ENCODE data around the gene EPHB2.
"Not testable (repeated sequence)": the region's sequence is repeated elsewhere in the genome, so short reads cannot be mapped to it uniquely, and the experiment has no call there.

The EPHB2 gene

DNA sequence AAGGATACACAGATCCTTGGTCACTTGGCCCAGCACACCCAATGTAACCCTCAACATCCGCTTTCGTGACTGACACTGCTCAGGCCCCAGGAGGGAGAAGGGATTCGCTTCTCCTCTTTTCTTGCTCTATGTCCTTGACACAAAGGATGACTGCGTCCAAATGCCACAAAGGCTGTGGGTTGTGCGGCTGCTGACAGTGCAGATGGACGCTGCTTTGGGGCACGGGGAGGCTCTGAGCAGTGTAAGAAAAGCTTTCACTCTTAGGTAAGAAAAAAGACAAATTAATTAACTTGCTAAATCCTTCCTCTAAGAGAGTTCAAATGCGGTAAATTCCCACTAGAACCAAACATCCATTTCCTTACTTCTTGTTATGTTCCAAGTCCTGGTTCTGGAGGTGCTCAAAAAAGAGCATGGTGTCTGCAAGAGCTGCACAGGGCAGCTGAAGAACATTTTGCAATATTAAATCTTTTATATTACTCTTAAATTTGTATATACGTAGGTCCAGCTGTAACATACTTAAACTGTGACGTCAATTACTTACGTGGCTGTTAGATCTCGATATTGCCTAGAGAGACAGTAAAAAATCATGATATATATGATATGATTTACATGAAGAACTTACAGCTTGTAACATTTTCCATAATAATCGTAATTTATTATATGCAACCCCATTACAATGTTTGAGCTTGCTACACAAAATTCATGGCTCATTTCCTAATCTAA is 19.4 kb upstream of the EPHB2 start:
- no peak for DNase-seq

DNA sequence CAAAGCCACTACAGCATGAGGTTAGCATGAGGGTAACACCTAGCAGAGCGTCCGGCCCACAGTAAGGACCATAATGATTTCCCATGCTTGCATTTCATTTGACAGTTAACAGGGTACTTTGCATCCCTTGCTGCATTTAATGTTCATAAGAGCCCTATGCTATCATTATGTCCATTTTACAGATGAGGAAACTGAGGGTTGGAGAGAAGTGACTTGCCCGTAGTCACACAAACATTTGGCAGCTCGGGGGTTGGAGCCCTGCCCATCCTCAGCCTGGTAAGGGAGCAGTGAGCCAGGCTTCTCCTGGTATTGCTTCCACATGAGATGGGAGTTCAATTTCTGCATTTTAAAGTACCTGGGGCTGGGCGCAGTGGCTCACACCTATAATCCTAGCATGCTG is 16.5 kb upstream of the EPHB2 start:
- DNase-seq = no peak

DNA sequence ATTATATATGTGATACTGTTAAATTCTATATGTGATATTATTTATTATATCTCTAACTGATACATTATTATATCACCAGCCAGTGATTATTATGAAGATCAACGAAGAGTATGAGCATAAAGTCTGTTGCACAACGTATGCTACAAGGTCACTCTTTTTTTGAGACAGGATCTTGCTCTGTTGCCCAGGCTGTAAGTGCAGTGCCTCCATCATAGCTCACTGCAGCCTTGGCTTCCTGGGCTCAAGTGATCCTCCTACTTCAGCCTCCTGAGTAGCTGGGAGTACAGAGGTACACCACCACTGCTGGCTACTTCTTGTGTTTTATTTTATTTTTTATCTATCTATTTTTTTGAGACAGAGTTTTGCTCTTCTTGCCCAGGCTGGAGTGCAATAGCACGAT is 14.0 kb upstream of the EPHB2 start:
- DNase-seq = no peak

DNA sequence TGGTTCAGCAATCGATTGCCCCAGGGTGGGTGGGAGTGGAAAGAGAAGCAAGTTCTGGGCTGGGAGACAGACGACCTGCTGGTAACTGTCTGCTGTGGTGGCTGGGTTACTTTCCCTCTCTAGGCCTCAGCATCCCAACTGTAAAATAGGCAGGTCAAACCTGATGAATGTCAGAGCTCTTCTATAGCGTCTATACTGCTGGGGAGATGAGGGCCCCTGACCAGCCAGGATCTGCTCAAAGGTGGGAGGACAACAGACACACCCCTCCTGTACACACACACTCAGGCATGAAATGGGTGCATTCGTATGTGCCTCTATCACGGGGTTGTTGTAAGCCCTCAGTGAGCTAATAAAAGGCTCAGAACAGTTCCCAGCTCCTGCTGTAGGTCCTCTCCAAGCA is 12.7 kb upstream of the EPHB2 start:
- DNase-seq = no peak

DNA sequence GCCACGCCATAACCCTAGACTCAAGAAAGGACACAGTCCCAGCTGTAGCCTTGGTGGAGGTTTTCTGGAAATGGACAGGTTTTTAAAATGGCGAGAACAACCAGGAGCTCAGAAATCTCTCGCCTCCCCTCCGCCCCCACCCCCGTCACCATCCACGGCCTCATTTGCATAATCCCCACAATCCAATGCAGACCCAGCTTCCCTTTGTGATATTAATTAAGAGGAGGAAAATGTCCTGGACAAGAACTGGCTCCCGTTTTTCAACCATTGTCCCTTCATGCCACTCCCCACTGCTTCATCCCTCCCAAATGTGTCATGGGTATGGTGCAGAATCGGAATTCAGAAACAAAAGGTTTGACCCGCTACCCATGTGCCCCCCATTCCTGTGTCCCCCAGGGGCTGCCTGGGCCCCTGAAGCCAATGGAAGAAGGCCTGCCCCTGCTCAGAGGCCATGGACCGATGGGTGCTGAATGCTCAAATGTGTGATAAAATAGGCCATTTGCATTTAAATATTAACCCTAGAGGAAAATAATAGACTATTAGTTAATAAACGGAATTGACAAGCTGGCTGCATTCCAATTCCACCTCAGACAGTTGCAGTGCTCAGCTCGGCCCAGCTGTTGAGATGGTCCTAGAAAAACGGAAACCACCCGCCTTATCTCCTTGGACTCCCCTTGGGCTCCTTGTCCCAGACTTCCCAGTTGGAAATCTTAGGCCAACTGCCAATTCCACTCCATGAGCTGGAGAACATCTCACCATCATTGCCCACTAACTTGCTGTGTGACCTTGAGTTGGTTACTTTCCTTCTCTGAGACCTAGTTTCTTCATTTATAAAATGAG is 10.7 kb upstream of the EPHB2 start:
- DNase-seq = no peak

DNA sequence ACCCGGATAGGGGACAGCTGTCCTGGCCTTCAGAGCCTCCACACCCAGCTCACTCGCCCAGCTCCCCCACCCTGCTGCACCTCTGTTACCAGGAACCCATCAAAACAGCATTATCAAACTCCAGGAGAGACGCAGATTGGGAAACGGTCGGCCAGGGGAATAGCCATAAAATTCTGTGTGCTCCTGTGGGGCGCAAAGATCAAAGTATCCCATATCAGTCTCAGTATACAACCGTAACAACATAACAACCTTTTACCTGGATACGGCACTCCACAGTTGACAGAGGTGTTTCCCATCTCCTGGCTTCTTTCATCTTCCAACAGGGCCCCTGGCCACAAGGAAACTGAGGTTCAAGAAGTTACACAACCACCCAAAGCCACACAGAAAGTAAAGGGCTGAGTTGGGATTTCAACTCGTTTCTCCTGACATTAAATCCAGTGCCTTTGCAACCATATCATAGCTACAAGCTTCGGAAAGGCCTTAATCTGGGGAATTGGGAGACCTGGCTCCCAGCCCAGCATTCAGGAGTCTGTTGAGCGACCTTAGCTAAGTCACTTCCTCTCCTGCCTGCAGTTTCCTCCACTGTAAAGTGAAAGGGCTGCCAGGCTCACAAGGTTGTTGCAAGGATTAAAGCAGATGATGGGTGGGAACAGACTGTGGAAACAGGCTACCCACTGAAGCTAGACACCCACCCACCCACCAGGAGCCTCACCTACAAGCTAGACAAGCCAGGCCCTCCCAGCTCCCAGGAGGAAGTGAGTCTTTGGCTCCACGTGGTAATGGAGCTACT is 8.1 kb upstream of the EPHB2 start:
- no peak for DNase-seq

DNA sequence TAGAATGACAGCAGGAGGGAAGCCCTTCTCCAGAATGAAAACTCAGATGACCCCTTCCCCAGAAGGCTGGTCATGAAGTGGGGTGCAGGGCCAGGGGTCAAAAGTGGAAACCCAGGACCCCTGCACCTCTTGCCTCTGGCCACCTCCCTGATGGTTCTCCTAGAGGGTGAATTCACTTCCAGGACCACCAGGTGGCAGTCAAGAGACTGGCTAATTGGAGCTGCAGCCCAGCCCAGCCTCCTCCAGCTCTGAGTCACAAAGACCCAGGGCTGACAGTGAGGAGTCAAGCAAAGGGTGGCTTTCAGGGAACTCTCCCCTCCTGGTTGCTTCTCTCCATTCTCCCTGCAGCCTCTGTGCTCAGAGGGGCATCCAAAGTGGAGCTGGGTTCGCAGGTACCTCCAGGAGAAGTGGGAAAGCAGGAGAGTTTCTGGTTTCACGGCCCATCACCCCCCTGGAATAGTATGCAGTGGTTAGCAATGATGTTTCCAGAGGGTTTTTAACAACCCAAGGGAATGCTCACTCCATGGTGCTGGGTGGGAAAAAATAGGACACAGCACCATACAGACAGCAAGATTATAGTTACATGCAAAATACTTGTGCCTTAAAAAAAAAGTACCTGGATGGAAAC is 6.1 kb upstream of the EPHB2 start:
- DNase-seq = peak; percentile 93

DNA sequence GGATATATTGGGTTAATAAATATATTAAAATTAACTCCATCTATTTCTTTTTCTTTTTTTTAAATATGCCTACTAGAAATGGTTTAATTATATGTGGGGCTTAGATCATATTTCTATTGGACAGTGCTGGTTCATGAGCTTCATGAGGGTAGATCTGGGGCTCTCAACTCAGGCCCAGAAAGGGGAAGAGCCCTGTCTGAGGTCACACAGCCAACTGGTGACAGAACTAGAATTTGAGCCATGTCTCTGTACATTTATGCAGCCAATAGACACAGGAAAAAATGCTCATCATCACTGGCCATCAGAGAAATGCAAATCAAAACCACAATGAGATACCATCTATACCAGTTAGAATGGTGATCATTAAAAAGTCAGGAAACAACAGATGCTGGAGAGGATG is 5.1 kb upstream of the EPHB2 start:
- DNase-seq = no peak

DNA sequence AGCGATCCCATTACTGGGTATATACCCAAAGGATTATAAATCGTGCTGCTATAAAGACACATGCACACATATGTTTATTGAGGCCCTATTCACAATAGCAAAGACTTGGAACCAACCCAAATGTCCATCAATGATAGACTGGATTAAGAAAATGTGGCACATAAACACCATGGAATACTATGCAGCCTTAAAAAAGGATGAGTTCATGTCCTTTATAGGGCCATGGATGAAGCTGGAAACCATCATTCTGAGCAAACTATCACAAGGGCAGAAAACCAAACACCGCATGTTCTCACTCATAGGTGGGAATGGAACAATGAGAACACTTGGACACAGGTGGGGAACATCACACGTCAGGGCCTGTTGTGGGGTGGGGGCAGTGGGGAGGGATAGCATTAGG is 4.5 kb upstream of the EPHB2 start:
- DNase-seq = not testable (repeated sequence)

DNA sequence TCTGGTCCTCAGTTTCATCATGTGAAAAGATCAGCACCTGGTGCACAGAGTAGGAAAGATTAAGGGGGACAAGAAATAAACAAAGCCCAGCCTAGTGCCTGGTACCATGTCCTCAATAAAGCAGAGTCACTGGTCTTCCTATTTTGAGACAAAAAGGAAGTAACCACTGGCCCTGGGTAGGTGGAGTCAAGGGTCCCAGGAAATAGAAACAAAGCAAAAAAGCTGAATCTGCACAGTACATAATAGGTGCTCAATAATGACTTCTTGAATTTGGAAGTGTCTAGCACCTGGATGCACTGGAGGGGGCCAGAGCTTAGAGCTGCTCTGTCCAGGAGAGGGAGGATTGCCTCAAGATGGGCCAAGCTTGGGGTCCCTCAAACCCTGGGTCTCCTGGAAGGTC is 1.9 kb upstream of the EPHB2 start:
- DNase-seq = no peak

DNA sequence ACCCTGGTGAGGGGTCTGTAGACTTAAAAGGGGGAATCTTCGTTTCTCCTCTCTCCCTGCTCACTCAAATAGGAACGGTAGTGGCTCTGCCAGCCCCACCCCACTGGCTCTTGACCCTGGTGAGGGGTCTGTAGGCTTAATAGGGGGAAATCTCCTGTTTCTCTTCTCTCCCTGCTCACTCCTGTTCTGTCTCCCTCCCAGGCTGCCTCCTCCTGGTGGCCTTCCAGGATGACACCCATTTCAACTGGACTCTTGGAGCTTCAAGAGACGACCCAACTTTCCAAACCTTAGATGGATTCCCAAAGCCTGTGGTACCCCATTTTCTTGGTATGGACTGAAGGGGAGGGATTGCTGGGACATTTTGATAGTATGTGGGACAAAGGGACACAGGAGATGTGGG is 1.4 kb upstream of the EPHB2 start:
- peak; percentile 56 for DNase-seq

DNA sequence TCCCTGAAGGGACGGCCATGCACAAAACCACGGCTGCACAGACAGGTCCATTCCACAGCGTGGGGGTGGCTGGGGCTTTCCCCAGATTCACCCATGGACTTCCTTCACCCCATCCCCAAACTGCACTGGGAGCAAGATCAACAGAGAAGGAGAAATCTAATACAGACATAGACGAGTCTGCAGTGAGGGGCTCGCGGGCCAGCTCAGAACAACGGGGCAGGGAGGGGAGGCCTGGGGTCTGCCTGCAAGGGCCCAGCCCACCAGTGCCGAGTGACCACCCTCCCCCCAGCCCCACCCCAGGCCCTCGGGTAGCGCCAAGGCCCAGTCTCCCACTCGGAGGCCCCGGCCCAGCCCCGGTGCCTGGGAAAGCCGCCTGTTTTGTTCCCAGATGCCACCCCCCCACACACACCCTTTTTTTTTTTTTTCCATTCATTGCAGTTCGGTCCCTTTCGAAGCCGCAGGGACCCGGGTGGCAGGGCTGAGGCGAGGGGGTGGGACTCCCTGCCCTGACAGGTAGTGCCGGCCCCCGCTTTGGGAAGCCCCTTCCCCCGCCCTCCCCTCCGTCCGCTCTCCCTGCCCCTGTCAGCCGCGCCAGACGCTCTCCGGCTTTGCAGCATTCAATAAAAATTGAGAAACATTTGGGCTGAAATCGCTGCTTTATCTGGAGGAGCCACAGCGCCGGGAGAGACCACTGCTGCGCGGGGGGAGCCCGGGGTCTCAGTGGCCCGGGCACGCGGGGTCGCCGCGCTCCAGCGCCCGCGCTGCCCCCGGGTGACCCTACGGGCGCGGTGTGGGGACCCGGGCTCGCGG is 543 bp upstream of the EPHB2 start:
- peak; percentile 82 for DNase-seq

DNA sequence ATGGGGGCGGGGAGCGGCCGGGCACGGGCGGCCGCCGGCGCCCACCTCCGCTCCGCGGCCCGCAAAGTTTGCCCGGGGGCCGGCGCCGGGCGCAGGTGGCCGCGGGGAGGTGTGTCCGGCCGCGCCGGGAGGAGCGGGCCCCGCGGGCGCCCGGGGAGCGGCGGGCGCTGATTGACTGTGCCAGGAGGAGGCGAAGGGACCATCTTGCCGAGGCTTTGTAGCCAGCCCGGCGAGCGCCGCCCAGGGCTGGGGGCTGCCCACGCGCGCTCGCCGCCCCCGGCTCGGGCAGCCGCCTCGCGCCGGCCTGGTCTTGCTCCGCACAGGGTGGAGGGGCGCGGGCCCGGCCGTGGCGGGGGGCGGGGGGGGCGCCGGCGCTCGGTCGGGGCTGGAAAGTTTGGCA is 432 bp downstream of the EPHB2 start:
- peak; percentile 64 for DNase-seq

DNA sequence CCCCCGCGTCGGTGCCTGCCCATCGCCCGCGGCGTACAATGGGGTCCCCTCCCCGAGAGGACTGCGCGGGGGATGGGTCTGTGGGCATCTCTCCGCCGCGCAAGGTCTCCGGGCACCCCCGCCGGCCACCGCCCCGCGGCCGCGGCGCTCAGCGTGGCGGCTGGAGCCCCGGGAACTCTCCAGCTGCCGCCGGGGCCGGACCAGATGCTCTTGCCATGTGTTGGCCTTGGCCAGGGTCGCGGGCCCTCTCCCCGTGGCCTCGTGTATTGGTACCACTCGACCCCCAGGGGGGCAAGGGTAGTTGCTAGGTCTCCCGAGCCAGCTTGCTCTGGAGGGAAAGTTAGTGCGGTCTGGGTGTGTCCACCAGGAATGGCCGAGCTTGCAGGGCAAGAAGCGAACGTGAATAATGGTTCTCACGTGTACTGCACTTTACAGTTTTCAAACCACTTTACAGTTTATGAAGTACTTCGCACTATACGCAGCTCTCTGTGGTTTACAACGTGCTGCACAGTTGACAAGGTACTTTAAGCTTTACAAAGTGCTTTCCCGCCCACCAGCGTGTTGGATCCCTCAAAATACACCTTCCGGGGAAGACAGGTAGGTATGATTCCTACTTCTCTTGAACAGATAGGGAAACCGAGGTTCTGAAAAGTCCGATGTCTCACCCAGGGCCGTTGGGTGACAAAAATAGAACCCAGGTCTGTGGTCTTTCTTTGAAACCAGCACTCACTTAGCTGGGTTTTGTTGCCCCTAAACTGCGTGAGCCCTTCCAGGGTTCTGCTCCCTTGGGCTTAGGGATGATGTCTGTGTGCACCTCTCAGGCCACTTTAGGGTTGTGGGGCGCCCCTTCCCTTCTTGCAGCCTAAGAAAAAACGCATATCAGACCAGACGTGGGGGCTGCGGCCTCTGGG is 1.2 kb downstream of the EPHB2 start:
- DNase-seq = peak; percentile 53

DNA sequence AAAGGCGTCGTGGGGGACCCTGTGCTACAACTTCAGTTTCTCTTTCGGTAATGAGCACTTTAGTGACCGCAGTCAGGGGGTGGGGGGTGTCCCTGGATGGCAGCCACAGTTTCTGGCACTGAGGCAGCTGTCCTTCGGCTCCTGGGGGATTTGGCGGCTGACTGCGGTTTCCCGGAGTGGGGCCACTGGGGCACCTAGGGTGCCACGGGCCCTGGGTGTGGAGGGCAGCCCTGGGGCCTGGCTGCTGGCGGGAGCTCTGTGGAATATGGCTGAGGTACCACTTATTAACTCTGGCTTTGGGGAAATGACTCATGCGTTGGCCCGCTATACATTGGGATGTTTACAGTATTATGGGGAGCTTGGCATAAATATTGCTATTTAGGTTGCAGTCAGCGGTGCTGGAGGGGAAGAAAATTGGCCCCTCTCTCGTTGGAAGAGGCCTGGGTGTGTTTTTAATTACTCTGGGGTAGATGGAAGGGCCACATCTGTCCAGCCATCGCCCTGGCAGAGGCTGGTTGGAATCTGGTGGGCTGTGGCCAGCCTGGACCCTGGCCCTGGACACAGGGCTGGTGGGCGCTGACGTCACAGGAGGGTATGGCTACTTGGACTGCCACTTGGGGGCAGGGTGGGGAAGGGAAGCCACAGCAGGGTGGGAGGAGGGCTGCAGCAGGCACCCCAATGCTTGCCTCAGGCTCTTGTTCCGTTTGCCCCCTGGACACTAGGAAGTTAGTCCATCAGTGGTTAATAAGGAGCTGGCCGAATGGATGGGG is 2.0 kb downstream of the EPHB2 start:
- no peak for DNase-seq

DNA sequence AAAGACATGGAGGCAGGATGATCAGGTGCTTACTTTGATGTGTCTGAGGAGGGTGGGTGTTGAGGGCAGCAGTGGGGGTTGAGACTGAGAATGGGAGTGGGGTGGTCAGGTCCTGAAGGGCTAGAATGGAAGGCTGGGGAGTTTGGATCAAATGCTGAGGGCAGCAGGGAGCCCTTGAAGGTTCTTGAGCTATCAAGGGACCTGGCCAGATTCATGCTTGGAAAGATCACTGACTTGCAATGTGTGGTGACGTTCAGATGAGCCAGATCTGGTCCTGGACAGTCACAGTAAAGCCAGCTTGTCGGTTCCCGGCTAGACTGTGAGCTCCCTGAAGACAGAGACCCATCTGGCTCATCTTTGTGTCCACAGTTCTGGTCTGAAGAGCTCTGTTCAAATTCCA is 3.8 kb downstream of the EPHB2 start:
- DNase-seq = no peak

DNA sequence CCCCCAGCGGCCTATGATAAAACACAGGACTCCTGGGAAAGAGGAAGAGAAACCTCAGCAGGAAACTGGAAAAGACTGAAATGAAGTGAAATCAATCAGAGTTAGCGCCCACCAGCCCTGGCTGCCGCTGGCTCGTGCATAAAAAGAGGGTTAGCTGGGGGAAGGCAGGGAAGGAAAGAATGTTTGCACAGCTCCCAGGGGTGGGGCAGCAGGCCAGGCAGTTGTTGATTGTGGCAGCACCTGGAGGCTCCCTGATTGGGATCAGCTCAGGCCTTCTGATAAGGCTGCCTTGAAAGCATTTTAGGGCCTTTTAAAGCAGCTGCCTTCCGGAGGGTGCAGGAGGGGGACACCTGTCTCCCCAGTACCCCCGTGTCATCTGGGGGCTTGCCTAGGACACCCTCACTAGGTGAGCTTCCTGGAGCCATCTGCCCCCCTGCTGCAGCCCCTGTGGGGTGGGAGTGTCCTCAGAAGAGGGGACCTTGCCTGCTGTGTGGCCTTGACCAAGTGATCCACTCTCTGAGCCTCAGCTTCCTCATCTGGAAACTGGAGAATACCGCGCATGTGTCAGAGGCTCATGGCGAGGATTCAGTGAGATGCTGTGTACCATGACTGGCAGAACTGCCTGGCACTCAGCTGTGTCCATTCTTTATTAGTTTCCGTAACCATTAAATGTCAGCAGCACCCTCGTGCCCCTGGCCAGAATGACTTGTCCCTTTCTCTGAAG is 6.6 kb downstream of the EPHB2 start:
- DNase-seq = peak; percentile 71

DNA sequence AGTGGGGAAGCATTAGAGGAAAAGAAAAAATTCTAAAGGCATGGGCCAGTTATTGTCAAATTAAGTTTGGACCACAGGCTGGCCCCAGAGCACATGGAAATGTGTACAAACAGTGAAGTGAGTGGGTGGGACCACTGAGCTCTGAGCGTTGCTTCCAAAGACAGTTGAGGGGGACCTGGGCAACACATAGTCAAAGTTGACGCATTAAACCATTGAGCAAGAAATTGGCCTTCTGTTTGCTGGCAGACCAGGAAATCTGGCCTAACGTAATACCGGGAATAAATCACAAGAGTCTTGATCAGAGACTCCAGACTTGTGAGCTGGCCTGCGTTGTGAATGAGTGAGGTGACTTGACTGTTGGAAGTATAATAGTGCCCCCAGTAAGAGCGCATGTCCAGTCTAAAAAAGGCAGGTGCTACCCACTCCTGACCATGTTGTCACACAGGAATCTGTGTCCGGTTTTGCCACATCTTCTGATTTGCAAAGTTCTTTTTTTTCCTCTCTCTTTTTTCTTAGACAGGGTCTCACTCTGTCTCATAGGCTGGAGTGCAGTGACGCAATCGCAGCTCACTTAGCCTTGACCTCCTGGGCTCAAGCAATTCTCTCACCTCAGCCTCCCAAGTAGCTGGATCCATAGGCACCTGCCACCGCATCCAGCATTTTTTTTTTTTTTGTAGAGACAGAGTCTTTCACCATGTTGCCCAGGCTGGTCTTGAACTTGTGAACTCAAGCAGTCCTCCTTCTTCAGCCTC is 10.7 kb downstream of the EPHB2 start:
- DNase-seq = no peak

Data from DMS53 (cell line).